ENCODE results near the gene PREX1.
"Not testable (repeated sequence)": the region's sequence is repeated elsewhere in the genome, so short reads cannot be mapped to it uniquely, and the experiment has no call there.

Gene PREX1

DNA sequence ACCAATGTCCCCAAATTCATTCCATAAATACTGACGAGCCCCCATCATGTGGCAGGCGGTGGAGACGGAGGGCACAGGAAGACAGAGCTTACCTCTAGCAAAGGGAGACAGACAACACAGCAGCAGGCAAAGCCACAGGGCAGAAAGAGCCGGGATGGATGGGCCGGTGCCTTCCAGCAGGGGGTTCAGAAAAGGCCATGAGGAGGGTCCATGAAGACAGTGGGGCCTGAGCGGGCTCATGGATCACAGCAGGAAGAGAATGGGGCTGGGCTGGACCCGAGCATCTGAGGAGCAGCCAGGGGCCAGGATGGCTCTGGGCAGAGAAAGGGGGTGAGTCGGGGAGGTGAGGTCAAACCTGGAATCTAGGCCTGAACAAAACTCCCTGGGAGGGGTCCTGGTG lies 42.0 kb downstream of the PREX1 start:
- Histone ChIP-seq H3K9me3 (ENCODE audit: control insufficient read depth, insufficient read depth, low read length) (no peaks in the 10 kb centered on the region), H3K4me3 (ENCODE audit: low read depth, low read length) (no peak overlapping the region), H3K9ac (ENCODE audit: low read depth, low read length) (no peak overlapping the region), H3K4me1 (ENCODE audit: control insufficient read depth, insufficient read depth, low read length) (no peaks in the 10 kb centered on the region), H3K27me3 (ENCODE audit: control insufficient read depth, insufficient read depth, low read length) (no peaks in the 10 kb centered on the region), H3K36me3 (ENCODE audit: control insufficient read depth, insufficient read depth, low read length) (no peaks in the 10 kb centered on the region)

DNA sequence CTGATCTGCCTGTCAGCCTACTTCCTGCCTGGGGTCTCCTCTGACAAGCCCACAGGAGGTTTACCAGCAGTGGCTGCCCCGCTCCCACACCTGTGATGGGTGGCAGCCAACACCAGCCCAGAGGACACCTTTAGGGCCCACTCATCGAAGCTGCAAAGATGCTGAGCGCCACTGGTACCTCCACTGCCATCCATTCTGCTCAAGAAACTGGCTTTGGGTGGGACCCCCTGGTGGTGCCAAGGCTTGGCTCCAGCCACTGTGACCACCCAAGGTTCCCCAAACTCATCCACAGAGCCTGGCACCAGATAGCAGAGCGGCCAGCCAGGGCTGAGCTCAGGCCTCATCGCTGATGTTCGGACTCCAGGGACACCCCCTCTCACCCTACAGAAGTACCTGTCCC lies 42.5 kb downstream of the PREX1 start:
- Histone ChIP-seq H3K9ac (ENCODE audit: low read depth, low read length) (no peak overlapping the region), H3K4me1 (ENCODE audit: control insufficient read depth, insufficient read depth, low read length) (no peaks in the 10 kb centered on the region), H3K9me3 (ENCODE audit: control insufficient read depth, insufficient read depth, low read length) (no peaks in the 10 kb centered on the region), H3K4me3 (ENCODE audit: low read depth, low read length) (no peak overlapping the region), H3K27me3 (ENCODE audit: control insufficient read depth, insufficient read depth, low read length) (no peaks in the 10 kb centered on the region), H3K36me3 (ENCODE audit: control insufficient read depth, insufficient read depth, low read length) (no peaks in the 10 kb centered on the region)

DNA sequence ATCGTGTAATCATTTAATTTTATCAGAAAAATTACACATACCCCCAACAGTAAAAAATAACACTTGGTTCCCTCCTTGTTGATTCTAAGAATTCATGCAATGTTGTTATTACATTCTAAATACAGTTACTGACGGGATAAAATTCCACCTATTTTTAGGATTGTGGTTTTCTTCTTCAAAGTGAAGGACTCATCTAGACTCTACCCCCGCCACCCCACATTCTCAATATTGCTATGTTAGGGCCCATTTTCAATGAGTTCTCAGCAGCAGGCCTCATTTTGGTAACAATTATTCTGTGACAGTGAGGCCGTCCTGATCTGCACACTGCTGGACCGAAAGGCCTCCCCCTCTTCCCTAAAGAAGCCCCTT lies 43.5 kb downstream of the PREX1 start:
- no peaks in the 10 kb centered on the region for H3K4me1 ChIP-seq (ENCODE audit: control insufficient read depth, insufficient read depth, low read length)
- no peak overlapping the region for H3K4me3 ChIP-seq (ENCODE audit: low read depth, low read length)
- no peaks in the 10 kb centered on the region for H3K36me3 ChIP-seq (ENCODE audit: control insufficient read depth, insufficient read depth, low read length)
- no peaks in the 10 kb centered on the region for H3K9me3 ChIP-seq (ENCODE audit: control insufficient read depth, insufficient read depth, low read length)
- no peaks in the 10 kb centered on the region for H3K27me3 ChIP-seq (ENCODE audit: control insufficient read depth, insufficient read depth, low read length)
- no peak overlapping the region for H3K9ac ChIP-seq (ENCODE audit: low read depth, low read length)

DNA sequence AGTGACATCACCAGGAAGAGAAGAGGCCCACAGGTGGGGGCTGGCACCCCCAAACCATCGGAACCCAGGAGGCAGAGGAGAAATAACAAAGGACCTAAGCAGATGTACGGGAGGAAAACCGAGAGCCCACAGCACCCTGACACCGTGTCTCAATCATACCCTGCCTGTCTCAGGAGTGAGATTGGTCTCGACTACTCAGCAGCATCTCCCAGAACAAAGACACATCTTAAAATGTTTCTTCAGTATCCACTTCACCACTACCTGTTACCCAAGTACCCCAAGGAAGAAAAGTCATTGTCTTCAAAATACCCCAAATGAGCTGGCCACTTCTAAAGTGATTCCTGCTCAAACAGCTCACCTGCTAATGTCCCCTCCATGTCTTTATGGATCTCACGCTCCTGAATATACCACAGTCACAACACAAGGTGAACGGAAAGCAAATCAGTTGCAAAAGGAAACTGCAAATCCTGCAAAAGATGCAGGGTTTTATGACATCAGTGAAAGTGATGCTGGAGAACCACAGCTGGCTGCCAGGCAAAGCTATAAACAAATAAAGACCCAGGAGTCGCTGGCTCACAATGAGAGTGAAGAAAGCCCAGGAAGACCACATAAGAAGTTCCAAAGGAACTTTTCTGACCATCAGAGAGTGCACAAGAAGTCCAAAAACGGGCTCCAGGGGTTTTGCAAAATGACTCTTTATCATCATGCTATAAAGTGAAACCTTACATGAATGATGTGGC lies 44.1 kb downstream of the PREX1 start:
- no peaks in the 10 kb centered on the region for H3K4me1 ChIP-seq (ENCODE audit: control insufficient read depth, insufficient read depth, low read length)
- no peak overlapping the region for H3K4me3 ChIP-seq (ENCODE audit: low read depth, low read length)
- H3K36me3 ChIP-seq (ENCODE audit: control insufficient read depth, insufficient read depth, low read length): no peaks in the 10 kb centered on the region
- H3K27me3 ChIP-seq (ENCODE audit: control insufficient read depth, insufficient read depth, low read length): no peaks in the 10 kb centered on the region
- no peak overlapping the region for H3K9ac ChIP-seq (ENCODE audit: low read depth, low read length)
- no peaks in the 10 kb centered on the region for H3K9me3 ChIP-seq (ENCODE audit: control insufficient read depth, insufficient read depth, low read length)

DNA sequence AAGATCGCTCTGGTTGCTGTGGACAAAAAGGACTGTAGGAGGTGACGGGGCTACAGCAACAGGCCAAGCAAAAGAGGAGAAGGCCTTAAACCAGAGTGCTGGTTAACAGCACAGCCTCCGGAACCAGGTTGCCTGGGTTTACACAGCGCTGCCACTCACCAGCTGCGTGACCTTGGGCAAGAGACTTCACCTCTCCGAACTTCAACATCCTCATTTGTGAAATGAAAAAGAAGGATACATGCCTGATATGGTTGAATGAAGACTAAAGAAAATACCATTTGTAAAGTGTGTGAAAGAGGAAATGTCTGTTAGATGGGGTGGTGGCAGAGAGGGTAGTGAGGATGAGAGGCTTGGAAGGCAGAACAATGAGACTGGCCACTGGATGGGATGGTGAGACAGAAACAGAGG lies 44.9 kb downstream of the PREX1 start:
- no peaks in the 10 kb centered on the region for H3K4me1 ChIP-seq (ENCODE audit: control insufficient read depth, insufficient read depth, low read length)
- no peak overlapping the region for H3K9ac ChIP-seq (ENCODE audit: low read depth, low read length)
- no peaks in the 10 kb centered on the region for H3K36me3 ChIP-seq (ENCODE audit: control insufficient read depth, insufficient read depth, low read length)
- no peaks in the 10 kb centered on the region for H3K27me3 ChIP-seq (ENCODE audit: control insufficient read depth, insufficient read depth, low read length)
- no peak overlapping the region for H3K4me3 ChIP-seq (ENCODE audit: low read depth, low read length)
- H3K9me3 ChIP-seq (ENCODE audit: control insufficient read depth, insufficient read depth, low read length): no peaks in the 10 kb centered on the region

DNA sequence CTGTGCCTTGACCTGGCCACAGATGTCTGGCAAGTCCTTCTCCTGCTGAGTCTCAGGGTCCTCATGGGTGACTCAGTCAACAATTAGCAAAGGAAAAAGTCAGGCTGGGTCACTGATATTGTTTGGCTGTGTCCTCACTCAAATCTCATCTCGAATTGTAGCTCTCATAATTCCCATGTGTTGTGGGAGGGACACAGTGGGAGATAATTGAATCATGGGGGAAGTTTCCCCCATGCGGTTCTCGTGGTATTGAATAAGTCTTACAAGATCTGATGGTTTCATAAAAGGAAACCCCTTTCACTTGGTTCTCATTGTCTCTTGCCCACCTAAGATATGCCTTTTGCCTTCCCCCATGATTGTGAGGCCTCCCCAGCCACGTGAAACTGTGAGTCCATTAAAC lies 45.7 kb downstream of the PREX1 start:
- Histone ChIP-seq H3K9ac (ENCODE audit: low read depth, low read length) (no peak overlapping the region), H3K4me1 (ENCODE audit: control insufficient read depth, insufficient read depth, low read length) (no peaks in the 10 kb centered on the region), H3K9me3 (ENCODE audit: control insufficient read depth, insufficient read depth, low read length) (no peaks in the 10 kb centered on the region), H3K4me3 (ENCODE audit: low read depth, low read length) (no peak overlapping the region), H3K36me3 (ENCODE audit: control insufficient read depth, insufficient read depth, low read length) (no peaks in the 10 kb centered on the region), H3K27me3 (ENCODE audit: control insufficient read depth, insufficient read depth, low read length) (no peaks in the 10 kb centered on the region)

DNA sequence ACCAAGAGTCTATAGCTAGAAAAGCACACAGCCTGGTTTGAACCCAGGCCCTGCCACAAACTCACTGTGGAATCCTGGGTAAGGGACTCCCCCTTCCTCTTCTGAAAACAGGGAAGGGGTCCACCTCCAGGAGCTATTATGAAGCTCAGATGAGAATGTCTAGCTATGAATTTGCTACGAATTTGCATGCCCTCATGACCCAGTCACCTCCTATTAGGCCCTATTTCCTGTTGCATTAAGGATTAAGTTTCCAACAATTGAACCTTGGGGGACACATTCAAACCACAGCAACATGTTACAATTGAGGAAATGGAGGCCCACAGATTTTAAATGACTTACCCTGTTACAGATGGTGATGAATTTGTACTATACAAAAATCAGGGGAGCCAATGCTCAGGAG lies 46.2 kb downstream of the PREX1 start:
- H3K9ac ChIP-seq (ENCODE audit: low read depth, low read length): no peak overlapping the region
- H3K9me3 ChIP-seq (ENCODE audit: control insufficient read depth, insufficient read depth, low read length): no peaks in the 10 kb centered on the region

DNA sequence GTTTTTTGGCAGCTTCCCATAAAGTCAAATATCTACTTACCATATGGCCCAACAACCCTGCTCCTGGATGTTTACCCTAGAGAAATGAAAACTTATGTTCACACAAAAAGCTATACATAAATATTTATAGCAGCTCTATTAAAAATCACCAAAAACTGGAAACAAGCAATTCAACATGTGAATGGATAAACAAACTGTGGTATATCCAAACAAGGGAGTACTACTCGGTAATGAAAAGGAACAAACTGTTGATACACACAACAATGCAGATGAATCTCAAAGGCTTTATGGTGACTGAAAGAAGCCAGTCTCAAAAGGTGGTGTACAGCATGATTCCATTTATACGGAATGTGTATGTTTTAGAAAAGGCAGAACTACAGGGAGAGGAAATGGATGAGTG lies 48.4 kb downstream of the PREX1 start:
- Histone ChIP-seq H3K4me1 (ENCODE audit: control insufficient read depth, insufficient read depth, low read length) (no peaks in the 10 kb centered on the region), H3K9ac (ENCODE audit: low read depth, low read length) (no peak overlapping the region), H3K36me3 (ENCODE audit: control insufficient read depth, insufficient read depth, low read length) (no peaks in the 10 kb centered on the region), H3K27me3 (ENCODE audit: control insufficient read depth, insufficient read depth, low read length) (no peaks in the 10 kb centered on the region), H3K4me3 (ENCODE audit: low read depth, low read length) (no peak overlapping the region), H3K9me3 (ENCODE audit: control insufficient read depth, insufficient read depth, low read length) (no peaks in the 10 kb centered on the region)

More for the DNA sequence above, 46.2 kb downstream of the PREX1 start:
- Histone ChIP-seq H3K27me3 (ENCODE audit: control insufficient read depth, insufficient read depth, low read length) (no peaks in the 10 kb centered on the region), H3K4me3 (ENCODE audit: low read depth, low read length) (no peak overlapping the region), H3K36me3 (ENCODE audit: control insufficient read depth, insufficient read depth, low read length) (no peaks in the 10 kb centered on the region), H3K4me1 (ENCODE audit: control insufficient read depth, insufficient read depth, low read length) (no peaks in the 10 kb centered on the region)

DNA sequence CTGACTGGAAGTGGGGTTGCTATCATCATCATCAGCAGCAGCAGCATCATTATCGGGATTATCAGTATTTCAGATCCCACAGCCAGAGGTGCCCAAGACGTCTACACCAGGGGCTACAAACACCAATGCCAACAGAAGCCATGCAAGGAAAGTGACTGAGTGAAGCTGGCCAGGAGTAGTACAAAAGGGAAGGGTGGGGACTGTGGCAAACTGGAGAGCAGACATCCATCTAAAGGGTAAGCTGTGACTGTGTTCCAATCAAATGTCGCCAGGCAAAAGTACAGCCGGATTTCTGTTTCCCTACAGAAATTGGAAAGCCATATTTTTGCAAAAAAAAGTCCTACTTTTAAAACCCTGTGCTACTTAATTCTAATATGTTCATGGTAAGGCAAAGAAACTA lies 50.0 kb downstream of the PREX1 start:
- Histone ChIP-seq H3K9ac (ENCODE audit: low read depth, low read length) (no peak overlapping the region), H3K4me1 (ENCODE audit: control insufficient read depth, insufficient read depth, low read length) (no peaks in the 10 kb centered on the region), H3K4me3 (ENCODE audit: low read depth, low read length) (no peak overlapping the region), H3K9me3 (ENCODE audit: control insufficient read depth, insufficient read depth, low read length) (no peaks in the 10 kb centered on the region), H3K36me3 (ENCODE audit: control insufficient read depth, insufficient read depth, low read length) (no peaks in the 10 kb centered on the region), H3K27me3 (ENCODE audit: control insufficient read depth, insufficient read depth, low read length) (no peaks in the 10 kb centered on the region)

DNA sequence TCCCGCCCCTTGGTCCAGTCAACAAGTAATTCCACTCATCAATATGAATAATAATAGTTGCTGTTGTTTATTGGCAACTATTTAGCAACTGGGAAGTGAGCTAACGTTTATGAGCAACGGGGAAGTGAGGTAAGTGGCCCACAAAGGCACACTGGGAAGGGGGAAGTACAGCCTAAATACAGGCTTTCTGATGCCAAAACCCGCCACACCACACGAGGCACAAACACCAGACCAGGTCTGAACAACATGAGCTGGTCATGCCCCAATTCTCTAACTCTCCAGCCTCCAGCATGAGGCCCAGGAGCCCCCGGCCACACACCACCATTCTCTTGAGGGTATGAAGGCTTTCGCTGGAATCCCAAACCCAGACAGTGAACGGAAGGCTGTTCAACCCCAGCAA lies 50.8 kb downstream of the PREX1 start:
- no peaks in the 10 kb centered on the region for H3K36me3 ChIP-seq (ENCODE audit: control insufficient read depth, insufficient read depth, low read length)
- no peak overlapping the region for H3K4me3 ChIP-seq (ENCODE audit: low read depth, low read length)
- H3K9ac ChIP-seq (ENCODE audit: low read depth, low read length): no peak overlapping the region
- H3K4me1 ChIP-seq (ENCODE audit: control insufficient read depth, insufficient read depth, low read length): no peaks in the 10 kb centered on the region
- no peaks in the 10 kb centered on the region for H3K27me3 ChIP-seq (ENCODE audit: control insufficient read depth, insufficient read depth, low read length)
- H3K9me3 ChIP-seq (ENCODE audit: control insufficient read depth, insufficient read depth, low read length): no peaks in the 10 kb centered on the region

DNA sequence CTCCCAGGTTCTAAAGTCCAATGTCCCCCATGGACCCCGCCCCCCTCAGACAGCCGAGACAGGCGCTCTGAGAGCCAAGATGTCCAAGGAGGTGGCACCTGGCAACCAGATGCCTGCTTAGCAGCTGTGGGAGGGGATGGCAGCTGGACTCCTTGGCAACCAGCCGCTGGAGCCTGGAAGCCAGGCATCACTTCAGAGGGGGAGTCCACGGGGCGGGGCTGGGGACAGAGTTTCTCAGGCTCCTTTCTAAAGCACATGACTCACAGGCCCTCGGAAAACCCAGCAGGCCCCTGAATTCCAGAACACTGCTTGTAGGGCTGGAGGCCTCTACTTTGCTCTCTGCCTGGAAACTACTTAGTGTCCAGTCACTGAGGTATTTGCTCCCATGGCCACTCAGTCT lies 51.5 kb downstream of the PREX1 start:
- Histone ChIP-seq H3K4me1 (ENCODE audit: control insufficient read depth, insufficient read depth, low read length) (no peaks in the 10 kb centered on the region), H3K4me3 (ENCODE audit: low read depth, low read length) (no peak overlapping the region), H3K9me3 (ENCODE audit: control insufficient read depth, insufficient read depth, low read length) (no peaks in the 10 kb centered on the region), H3K36me3 (ENCODE audit: control insufficient read depth, insufficient read depth, low read length) (no peaks in the 10 kb centered on the region), H3K27me3 (ENCODE audit: control insufficient read depth, insufficient read depth, low read length) (no peaks in the 10 kb centered on the region), H3K9ac (ENCODE audit: low read depth, low read length) (no peak overlapping the region)

DNA sequence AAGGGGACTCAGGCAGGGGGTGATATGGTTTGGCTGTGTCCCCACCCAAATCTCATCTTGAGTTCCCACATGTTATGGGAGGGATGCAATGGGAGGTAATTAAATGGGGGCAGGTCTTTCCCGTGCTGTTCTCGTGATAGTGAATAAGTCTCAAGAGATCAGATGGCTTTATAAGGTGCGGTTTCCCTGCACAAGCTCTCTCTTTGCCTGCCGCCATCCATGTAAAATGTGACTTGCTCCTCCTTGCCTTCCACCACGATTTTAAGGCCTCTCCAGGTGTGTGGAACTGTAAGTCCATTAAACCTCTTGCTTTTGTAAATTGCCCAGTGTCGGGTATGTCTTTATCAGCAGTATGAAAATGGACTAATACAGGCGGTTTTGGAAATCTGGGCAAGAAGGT lies 52.3 kb downstream of the PREX1 start:
- not testable (repeated sequence) for H3K36me3 ChIP-seq (ENCODE audit: control insufficient read depth, insufficient read depth, low read length); H3K9ac ChIP-seq (ENCODE audit: low read depth, low read length); H3K4me1 ChIP-seq (ENCODE audit: control insufficient read depth, insufficient read depth, low read length); H3K27me3 ChIP-seq (ENCODE audit: control insufficient read depth, insufficient read depth, low read length); H3K4me3 ChIP-seq (ENCODE audit: low read depth, low read length); H3K9me3 ChIP-seq (ENCODE audit: control insufficient read depth, insufficient read depth, low read length)
